HL-60 (cell line): ENCODE measurements around the gene SNRPN.

Experiments used
- POLR2AphosphoS5 ChIP-seq: IDR thresholded peaks from 2 replicates; pipeline ENCODE4 v1.6.1; 2012; ENCODE audit warnings: low read depth
- TF ChIP-seq, protein P1 (sequence below): IDR thresholded peaks from one replicate; pipeline ENCODE4 v1.5.1; 2011; ENCODE audit warnings: low read length, control low read depth, inconsistent platforms; ENCODE audit not compliant: insufficient read depth

DNA sequence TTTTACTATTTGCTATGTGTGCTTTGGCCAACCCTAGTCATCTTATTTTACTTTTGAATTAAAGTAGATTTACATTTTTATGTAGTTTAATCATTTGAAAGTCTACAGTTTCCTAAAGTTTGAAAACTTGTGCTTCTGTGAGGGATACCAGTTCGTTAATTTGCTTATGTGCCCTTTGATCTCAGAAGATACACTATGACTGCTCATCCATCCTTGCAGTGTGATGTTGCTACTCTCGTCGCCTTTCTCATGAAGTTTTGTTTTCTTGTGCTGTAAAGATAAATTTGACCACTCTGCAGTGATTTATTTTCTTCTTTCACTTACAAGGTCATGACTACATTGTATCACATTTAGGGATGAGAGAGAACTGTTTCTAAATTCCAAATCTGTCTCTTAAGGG is 16.3 kb downstream of the SNRPN start:
- TF ChIP-seq, protein P1, sequence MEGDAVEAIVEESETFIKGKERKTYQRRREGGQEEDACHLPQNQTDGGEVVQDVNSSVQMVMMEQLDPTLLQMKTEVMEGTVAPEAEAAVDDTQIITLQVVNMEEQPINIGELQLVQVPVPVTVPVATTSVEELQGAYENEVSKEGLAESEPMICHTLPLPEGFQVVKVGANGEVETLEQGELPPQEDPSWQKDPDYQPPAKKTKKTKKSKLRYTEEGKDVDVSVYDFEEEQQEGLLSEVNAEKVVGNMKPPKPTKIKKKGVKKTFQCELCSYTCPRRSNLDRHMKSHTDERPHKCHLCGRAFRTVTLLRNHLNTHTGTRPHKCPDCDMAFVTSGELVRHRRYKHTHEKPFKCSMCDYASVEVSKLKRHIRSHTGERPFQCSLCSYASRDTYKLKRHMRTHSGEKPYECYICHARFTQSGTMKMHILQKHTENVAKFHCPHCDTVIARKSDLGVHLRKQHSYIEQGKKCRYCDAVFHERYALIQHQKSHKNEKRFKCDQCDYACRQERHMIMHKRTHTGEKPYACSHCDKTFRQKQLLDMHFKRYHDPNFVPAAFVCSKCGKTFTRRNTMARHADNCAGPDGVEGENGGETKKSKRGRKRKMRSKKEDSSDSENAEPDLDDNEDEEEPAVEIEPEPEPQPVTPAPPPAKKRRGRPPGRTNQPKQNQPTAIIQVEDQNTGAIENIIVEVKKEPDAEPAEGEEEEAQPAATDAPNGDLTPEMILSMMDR: no peak
- no peak for TF ChIP-seq POLR2AphosphoS5
